ENCODE results near the gene TMEM132D.
"Not testable (repeated sequence)": the region's sequence is repeated elsewhere in the genome, so short reads cannot be mapped to it uniquely, and the experiment has no call there.

The TMEM132D gene

GRCh38 chr12:129588142-129588541 lies 315.7 kb downstream of the TMEM132D start:
- no peak for DNase-seq (ENCODE audit: low read depth)

DNA sequence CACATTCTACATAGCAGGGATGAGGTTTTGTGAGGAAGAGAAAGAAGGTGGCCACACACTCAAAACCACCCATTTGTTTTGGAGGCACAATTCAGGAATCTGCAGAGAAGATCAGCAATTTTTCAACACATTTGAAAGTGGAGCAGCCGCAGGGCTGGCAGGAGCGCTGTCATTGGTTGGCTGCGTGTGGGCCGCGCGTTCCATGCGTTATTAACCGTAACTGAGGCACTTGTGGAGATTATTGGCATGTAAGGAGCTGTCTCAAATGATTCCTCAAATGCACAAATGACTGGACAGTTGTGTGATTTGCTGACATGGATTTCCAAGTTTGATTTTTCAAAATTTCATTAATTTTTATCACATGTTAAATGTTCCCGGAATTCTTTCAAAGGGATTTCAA lies 318.5 kb downstream of the TMEM132D start:
- DNase-seq (ENCODE audit: low read depth) = no peak

GRCh38 chr12:129579879-129580278 lies 323.9 kb downstream of the TMEM132D start:
- DNase-seq (ENCODE audit: low read depth) = no peak

DNA sequence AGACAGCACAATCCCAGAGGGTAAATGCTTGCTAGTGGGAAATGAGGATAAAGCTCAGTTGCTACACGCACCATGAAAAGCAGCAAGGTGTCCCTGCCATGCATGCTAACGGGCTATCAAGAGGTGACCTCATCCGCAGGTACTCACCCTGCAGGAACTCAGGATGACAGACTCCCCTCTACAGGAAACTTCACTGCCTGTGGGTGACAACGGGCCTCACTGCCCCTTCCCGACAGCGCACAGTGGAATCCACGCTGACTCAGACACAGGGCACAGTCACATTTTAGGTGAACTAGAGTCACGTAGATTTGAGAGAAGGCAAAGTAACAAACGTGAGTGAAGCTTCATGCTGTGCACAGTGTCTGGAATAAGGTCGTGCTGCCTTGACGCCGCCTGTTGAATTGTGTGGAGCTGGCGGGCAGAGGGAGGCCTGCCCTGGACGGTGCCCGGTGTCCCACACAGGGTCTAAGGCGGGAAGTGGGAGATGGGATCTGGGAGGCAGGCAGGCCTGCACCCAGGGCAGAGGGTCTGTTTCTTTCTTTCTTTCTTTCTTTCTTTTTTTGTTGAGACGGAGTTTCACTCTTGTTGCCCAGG lies 331.8 kb downstream of the TMEM132D start:
- no peak for DNase-seq (ENCODE audit: low read depth)

- no peak for DNase-seq (ENCODE audit: low read depth)
These were observed 332.9 kb downstream of the TMEM132D start for GRCh38 chr12:129570796-129571400.

GRCh38 chr12:129566800-129567199 lies 337.0 kb downstream of the TMEM132D start:
- DNase-seq (ENCODE audit: low read depth) = no peak

GRCh38 chr12:129564768-129565167 lies 339.1 kb downstream of the TMEM132D start:
- no peak for DNase-seq (ENCODE audit: low read depth)

GRCh38 chr12:129563266-129563665 lies 340.6 kb downstream of the TMEM132D start:
- no peak for DNase-seq (ENCODE audit: low read depth)

DNA sequence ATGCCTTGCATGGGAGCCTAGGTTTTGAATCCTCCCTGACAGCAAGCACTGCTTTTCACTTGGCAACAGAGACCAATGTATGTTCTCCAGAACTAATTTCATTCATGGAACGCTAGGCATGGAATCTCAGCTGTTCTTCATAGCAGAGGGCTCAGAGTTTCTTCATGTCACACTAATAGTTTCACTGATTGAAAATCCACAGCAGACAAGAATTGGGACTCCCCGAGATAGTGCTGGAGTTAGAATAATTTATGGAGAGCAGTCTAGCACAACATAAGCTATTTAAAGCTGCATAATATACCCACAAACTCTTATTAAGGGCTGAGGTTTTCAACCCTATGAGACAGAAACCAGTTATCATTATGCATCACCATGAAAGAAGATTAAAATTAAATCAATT lies 342.5 kb downstream of the TMEM132D start:
- no peak for DNase-seq (ENCODE audit: low read depth)

- no peak for DNase-seq (ENCODE audit: low read depth)
These were observed 344.0 kb downstream of the TMEM132D start for GRCh38 chr12:129559776-129560175.

GRCh38 chr12:129558036-129558435 lies 345.8 kb downstream of the TMEM132D start:
- no peak for DNase-seq (ENCODE audit: low read depth)

DNA sequence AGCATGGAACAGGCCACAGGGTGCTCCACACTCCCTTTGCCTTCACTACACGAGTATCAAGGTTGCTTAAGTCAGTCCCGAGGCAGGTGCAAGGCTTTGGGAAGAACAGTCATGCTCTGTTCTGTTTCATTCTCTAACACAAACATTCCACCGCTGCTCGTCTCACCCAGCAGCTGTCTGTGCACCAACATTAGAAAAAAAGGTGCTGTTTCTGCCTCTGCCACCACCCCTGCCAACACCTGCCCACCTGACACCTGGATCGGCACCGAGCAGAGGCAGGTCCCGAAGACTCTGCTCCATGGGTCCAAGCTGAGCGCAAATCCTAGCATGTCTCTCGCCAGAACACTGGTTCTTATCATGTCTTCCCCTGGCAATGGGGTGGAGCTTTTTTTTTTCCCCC lies 347.7 kb downstream of the TMEM132D start:
- no peak for DNase-seq (ENCODE audit: low read depth)

GRCh38 chr12:129552996-129553750 lies 350.7 kb downstream of the TMEM132D start:
- DNase-seq (ENCODE audit: low read depth) = no peak

DNA sequence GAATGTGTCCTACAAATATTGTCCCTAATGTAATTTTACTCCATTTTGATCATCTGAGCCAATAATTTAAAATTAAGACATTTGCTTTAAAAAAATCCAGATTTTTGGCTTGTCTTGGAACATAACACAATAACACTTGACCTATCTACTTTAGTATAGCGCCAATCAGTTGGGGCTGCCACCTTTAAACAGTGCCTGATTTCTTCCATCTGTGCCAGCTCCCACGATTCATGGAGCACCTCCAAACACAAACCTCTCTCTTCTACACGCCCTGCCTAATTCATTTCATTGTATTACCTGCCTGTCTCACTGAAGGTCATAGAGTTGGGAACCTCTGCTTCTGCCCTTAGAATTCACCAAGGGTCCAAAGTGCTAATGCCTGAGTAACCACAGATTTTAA lies 352.4 kb downstream of the TMEM132D start:
- DNase-seq (ENCODE audit: low read depth) = no peak

GRCh38 chr12:129550353-129550752 lies 353.5 kb downstream of the TMEM132D start:
- no peak for DNase-seq (ENCODE audit: low read depth)

DNA sequence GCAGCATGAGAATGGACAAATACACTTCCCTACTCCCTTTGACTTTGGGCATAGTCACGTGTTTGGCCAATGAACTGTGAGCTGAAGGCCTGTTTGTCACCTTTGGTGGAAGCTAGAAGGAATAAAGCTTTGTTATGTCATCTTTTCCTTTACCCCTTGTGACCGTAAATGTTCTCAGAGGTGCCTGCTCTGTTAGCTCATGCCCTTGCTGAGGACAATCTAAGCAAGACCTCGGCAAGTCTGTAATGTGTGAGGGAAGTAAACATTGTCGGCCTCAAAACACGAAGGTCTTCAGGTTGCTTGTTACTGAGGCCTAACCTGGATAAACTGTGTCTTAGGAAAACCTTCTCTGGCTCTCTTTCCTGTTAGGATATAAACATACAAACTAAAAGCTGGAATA lies 354.2 kb downstream of the TMEM132D start:
- DNase-seq (ENCODE audit: low read depth) = no peak

- DNase-seq (ENCODE audit: low read depth) = not testable (repeated sequence)
These were observed 354.8 kb downstream of the TMEM132D start for GRCh38 chr12:129549020-129549419.

- no peak for DNase-seq (ENCODE audit: low read depth)
These were observed 359.1 kb downstream of the TMEM132D start for GRCh38 chr12:129544716-129545115.

- DNase-seq (ENCODE audit: low read depth) = no peak
These were observed 362.9 kb downstream of the TMEM132D start for GRCh38 chr12:129540954-129541353.

- no peak for DNase-seq (ENCODE audit: low read depth)
These were observed 363.6 kb downstream of the TMEM132D start for GRCh38 chr12:129540249-129540648.

GRCh38 chr12:129538724-129539335 lies 365.0 kb downstream of the TMEM132D start:
- DNase-seq (ENCODE audit: low read depth) = not testable (repeated sequence)

DNA sequence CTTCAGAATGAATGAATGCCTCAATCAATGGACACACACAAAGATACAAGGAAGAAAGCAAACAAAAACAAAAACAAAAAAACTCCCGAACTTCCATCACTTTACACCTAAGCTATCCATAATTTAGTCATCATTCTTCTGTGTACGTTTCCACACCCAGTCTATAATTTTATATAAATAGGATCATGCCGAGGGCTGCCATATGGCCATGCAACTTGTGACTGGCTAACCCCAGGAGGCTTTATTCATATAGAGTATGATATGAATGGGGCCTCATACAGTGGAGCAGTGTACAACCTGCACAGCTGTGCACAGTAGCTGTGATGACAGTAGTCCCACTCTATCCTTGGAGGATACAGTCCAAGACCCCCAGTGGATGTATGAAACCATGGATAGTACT lies 365.7 kb downstream of the TMEM132D start:
- no peak for DNase-seq (ENCODE audit: low read depth)
